Lung (tissue), 12 donors: ENCODE results near the gene CCDC171. TPM values are rescaled to one million over a fixed set of nuclear protein-coding genes. Genes with fewer than 3 reads are reported as not detected.

Source experiments
- ATAC-seq: fragments of 200-7000 bp; cut with Tn5 transposase; one replicate; pipeline ENCODE4 v1.9.1; 2020; ENCODE audit warnings: moderate number of reproducible peaks; ENCODE audit not compliant: insufficient read depth, low FRiP score
- DNase-seq, 3 donors: peaks; one replicate each; pipeline ENCODE4 v3.0.0-alpha.2; 2013 to 2017
- H3K27ac ChIP-seq, 2 donors: one replicate each; pipeline ENCODE4 v1.5.1; 2013; ENCODE audit warnings: mild to moderate bottlenecking in 2 of 2, moderate library complexity in 2 of 2, control low read depth in 1 of 2, inconsistent platforms in 1 of 2, low read depth in 1 of 2, low read length in 1 of 2
- H3K27me3 ChIP-seq, 3 donors: one replicate each; pipeline ENCODE4 v1.5.1; 2013; ENCODE audit warnings: low read length in 2 of 3; ENCODE audit not compliant: control insufficient read depth in 3 of 3, insufficient read depth in 3 of 3
- H3K36me3 ChIP-seq, 4 donors: one replicate each; pipeline ENCODE4 v1.5.1; 2013; ENCODE audit warnings: low read length in 4 of 4, mild to moderate bottlenecking in 1 of 4, moderate library complexity in 1 of 4; ENCODE audit not compliant: control insufficient read depth in 4 of 4, insufficient read depth in 4 of 4
- H3K4me1 ChIP-seq, 5 donors: one replicate each; pipeline ENCODE4 v1.5.1; 2013; ENCODE audit warnings: low read length in 5 of 5, mild to moderate bottlenecking in 2 of 5, moderate library complexity in 1 of 5; ENCODE audit not compliant: control insufficient read depth in 5 of 5, insufficient read depth in 5 of 5
- H3K4me3 ChIP-seq: one replicate; pipeline ENCODE4 v1.5.1; 2013; ENCODE audit warnings: mild to moderate bottlenecking, control low read depth, moderate library complexity
- H3K9ac ChIP-seq, 2 donors: one replicate each; pipeline ENCODE4 v1.5.1; 2013; ENCODE audit warnings: low read length in 2 of 2, control low read depth in 1 of 2; ENCODE audit not compliant: insufficient read depth in 1 of 2
- H3K9me3 ChIP-seq, 4 donors: one replicate each; pipeline ENCODE4 v1.5.1; 2013; ENCODE audit warnings: low read length in 3 of 4, mild to moderate bottlenecking in 1 of 4, moderate library complexity in 1 of 4; ENCODE audit not compliant: control insufficient read depth in 4 of 4, insufficient read depth in 3 of 4
- WGBS, 2 donors: extraction: QIAGEN DNeasy Blood & Tissue Kit; methylation state at CpG; one replicate each; pipeline ENCODE4 v1.1.7; 2013; 5-methylcytosine and 5-hydroxymethylcytosine counted together
- polyA plus RNA-seq, 2 donors: library from polyadenylated mRNA; stranded (reverse); fragments of 200-250 nt; gene quantifications; one replicate each; pipeline ENCODE4 v1.2.1, GENCODE V29; 2013
- total RNA-seq, 2 donors: library from RNA; depleted of rRNA in 1 of 2; stranded (reverse); fragments of >200 nt in 1 of 2; gene quantifications; one replicate each; pipeline ENCODE4 v1.2.1, GENCODE V29; 2014 to 2021
- TF ChIP-seq, protein P1 (sequence below): IDR thresholded peaks from 2 replicates; pipeline ENCODE4 v1.5.1; 2012; ENCODE audit warnings: mild to moderate bottlenecking; ENCODE audit errors: control extremely low read depth, extremely low read depth
- donor health status: control.
- donor health status: control.
- donor health status: Bipolar disorder and iron deficiency.
- donor health status: healthy.
- donor health status: DM: yes; HTN: yes; CAD: no.

CCDC171 gene
- total and polyA plus RNA-seq, 4 donors = 0.40 to 17.0 (median 2.5) TPM

DNA sequence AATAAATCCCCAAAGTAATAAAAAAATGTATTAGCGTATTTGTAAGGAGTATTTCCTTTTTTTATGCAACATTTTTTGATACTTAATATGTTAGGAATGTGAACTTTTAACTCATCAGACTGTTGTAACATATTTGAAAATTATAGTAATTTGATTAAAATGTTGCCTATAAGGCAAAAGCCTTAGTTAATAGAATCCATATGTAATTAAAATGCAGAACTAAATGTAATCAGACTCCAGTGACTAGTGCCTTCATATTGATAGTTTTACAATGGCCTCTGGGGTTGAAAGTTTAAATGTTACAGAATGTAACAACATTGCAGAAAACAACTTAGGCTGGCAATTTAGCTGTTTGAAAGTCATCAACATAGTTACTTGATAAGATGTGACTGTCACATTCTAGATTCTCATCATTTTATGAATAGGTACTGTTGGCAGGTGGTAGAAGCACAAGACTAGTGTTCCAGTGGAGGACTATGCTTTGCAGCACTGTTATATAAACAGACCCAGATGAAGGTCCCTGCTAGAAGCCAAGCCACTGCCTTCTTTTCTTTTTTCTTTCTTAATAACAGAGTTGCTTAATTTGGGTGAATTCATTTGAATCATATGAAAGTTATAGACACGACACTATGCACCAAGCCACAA, 382.9 kb downstream of the CCDC171 start:
- ATAC-seq = no peak
- Histone ChIP-seq H3K9ac (no peak overlapping the region), H3K4me1 (peaks cover 0 to 12% (median 4%) of the 10 kb centered on the region in 5 donors), H3K4me3 (no peak overlapping the region), H3K27ac (no peak overlapping the region), H3K36me3 (no peaks in the 10 kb centered on the region), H3K27me3 (no peaks in the 10 kb centered on the region), H3K9me3 (peaks cover 0 to 8% (median 2%) of the 10 kb centered on the region in 4 donors)
- DNase-seq = peak in 1 of 3 donors; percentile 5
- TF ChIP-seq, protein P1, sequence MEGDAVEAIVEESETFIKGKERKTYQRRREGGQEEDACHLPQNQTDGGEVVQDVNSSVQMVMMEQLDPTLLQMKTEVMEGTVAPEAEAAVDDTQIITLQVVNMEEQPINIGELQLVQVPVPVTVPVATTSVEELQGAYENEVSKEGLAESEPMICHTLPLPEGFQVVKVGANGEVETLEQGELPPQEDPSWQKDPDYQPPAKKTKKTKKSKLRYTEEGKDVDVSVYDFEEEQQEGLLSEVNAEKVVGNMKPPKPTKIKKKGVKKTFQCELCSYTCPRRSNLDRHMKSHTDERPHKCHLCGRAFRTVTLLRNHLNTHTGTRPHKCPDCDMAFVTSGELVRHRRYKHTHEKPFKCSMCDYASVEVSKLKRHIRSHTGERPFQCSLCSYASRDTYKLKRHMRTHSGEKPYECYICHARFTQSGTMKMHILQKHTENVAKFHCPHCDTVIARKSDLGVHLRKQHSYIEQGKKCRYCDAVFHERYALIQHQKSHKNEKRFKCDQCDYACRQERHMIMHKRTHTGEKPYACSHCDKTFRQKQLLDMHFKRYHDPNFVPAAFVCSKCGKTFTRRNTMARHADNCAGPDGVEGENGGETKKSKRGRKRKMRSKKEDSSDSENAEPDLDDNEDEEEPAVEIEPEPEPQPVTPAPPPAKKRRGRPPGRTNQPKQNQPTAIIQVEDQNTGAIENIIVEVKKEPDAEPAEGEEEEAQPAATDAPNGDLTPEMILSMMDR = no peak
- WGBS, 2 donors = 75 to 86% methylated on average over 2 of the region's 2 CpGs

DNA sequence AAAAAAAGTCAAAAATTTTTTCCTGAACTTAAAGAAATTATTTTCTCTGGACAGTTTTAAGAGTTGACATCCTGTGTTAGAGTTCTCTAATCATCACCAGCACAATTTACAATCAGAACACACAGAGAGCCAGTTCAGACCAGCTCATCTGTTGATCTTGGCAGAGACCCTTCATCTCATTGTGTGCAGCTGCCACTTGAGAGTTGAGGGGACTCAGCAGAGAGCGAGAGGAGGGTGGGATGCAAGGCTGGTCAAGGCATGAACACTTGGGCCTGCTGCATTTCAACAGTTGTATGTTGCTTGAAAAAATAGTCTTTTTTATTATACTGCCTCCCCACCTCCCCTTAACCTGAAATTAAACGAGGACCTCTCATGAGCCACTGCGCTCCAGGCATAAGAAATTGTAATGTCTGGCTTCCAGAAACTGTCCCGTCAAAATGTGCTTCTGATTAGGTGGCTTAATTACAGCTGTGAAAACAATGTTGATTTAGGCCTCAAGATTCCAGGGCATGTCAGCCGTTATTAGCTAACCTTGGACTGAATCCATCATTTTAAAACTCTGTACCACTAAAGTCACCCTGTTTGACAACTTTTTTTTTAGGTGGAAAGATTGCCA, 383.6 kb downstream of the CCDC171 start:
- Histone ChIP-seq H3K27me3 (no peaks in the 10 kb centered on the region), H3K4me1 (peaks cover 0 to 12% (median 4%) of the 10 kb centered on the region in 5 donors), H3K4me3 (no peak overlapping the region), H3K9ac (no peak overlapping the region), H3K9me3 (peaks cover 0 to 8% (median 2%) of the 10 kb centered on the region in 4 donors), H3K36me3 (no peaks in the 10 kb centered on the region), H3K27ac (no peak overlapping the region)
- 61 to 78% methylated on average over 5 of the region's 5 CpGs for WGBS, 2 donors
- TF ChIP-seq, protein P1 = no peak
- no peak for ATAC-seq
- DNase-seq = peak; percentile 74 to 93 (median 92)

DNA sequence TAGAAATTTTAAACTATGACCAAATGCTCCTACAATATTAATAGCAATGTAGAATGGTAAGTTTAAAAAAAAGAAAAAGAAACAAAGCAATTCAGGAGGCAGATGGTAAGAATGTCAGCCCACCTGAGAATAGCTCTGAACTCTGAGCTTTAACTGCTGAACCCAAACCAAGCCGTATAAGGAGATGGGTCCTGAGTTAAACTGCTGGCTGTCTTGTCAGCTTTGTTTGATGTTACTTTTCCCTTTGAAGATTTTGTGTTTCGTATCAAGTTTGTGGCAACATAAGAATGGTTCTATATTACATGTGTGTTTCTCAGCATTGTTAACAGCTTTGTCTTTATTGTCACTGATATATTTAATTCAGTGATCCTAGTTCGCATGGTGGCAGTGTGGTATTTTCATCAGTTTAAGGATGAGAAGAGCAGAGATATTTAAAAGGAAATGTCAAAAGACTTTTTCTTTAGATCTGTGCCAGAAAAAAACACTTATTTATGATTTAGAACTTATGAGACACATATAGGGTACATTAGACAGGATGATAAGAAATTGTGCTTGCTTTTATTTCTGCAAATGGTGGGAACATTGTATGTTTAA, 390.1 kb downstream of the CCDC171 start:
- TF ChIP-seq, protein P1 = no peak
- 76 to 86% methylated on average over 3 of the region's 3 CpGs for WGBS, 2 donors
- Histone ChIP-seq H3K9me3 (no peaks in the 10 kb centered on the region), H3K27me3 (no peaks in the 10 kb centered on the region), H3K9ac (no peak overlapping the region), H3K36me3 (no peaks in the 10 kb centered on the region), H3K4me3 (no peak overlapping the region), H3K4me1 (peaks cover 0 to 9% (median 0%) of the 10 kb centered on the region in 5 donors), H3K27ac (no peak overlapping the region)
- ATAC-seq = no peak
- DNase-seq = peak in 2 of 3 donors; percentile 49 to 65
